Mammary epithelial cell (primary cell): ENCODE measurements around the gene MYOC.

Source experiments
- EZH2 ChIP-seq: IDR thresholded peaks from 2 replicates; pipeline ENCODE4 v1.6.1; 2012; ENCODE audit warnings: low read length, inconsistent platforms, borderline replicate concordance
- TF ChIP-seq, protein P1 (sequence below), 2 donors: IDR thresholded peaks in 1 of 2; conservative IDR thresholded peaks in 1 of 2; 2 replicates each; pipeline ENCODE4 v1.5.1; 2011 to 2012; ENCODE audit warnings: inconsistent platforms in 2 of 2, low read length in 2 of 2, mild to moderate bottlenecking in 2 of 2, control low read depth in 1 of 2, low read depth in 1 of 2; ENCODE audit not compliant: insufficient read depth in 1 of 2; ENCODE audit errors: extremely low read depth in 1 of 2

DNA sequence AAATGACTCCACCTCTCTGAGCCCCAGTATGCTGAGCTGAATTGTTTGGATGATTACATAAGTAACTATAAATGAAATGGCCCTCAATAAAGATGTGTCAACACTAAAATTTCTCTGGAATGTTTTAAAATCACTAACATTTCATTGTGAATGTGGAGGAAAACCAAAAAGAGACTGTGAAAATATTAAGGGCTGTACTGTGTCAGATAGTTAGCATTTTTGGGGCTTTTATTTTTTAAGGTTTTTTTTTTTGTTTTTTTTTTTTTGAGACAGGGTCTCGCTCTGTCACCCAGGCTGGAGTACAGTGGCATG, 6.3 kb downstream of the MYOC start:
- TF ChIP-seq, protein P1, sequence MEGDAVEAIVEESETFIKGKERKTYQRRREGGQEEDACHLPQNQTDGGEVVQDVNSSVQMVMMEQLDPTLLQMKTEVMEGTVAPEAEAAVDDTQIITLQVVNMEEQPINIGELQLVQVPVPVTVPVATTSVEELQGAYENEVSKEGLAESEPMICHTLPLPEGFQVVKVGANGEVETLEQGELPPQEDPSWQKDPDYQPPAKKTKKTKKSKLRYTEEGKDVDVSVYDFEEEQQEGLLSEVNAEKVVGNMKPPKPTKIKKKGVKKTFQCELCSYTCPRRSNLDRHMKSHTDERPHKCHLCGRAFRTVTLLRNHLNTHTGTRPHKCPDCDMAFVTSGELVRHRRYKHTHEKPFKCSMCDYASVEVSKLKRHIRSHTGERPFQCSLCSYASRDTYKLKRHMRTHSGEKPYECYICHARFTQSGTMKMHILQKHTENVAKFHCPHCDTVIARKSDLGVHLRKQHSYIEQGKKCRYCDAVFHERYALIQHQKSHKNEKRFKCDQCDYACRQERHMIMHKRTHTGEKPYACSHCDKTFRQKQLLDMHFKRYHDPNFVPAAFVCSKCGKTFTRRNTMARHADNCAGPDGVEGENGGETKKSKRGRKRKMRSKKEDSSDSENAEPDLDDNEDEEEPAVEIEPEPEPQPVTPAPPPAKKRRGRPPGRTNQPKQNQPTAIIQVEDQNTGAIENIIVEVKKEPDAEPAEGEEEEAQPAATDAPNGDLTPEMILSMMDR (conservative IDR thresholded peaks at IDR 0.05 in 1 of 2, IDR thresholded peaks at IDR 0.05 in 1 of 2; ENCODE audit: extremely low read depth in 1 of 2, insufficient read depth in 1 of 2, low read depth in 1 of 2, low read length in 2 of 2), result no peak
- no peak for TF ChIP-seq EZH2
